Measurements from ENCODE around the gene GPC5.

Gene GPC5

GRCh38 chr13:91702411-91702810, 304.0 kb downstream of the GPC5 start:
- no peak for DNase-seq (ENCODE audit: low spot score)
- TF ChIP-seq CTCF (IDR thresholded peaks at IDR 0.05; ENCODE audit: extremely low read depth, missing control alignments) = no peak

GRCh38 chr13:91704398-91704797, 306.0 kb downstream of the GPC5 start:
- DNase-seq (ENCODE audit: low spot score) = no peak
- no peak for TF ChIP-seq CTCF (IDR thresholded peaks at IDR 0.05; ENCODE audit: extremely low read depth, missing control alignments)

GRCh38 chr13:91708558-91708957, 310.1 kb downstream of the GPC5 start:
- no peak for TF ChIP-seq CTCF (IDR thresholded peaks at IDR 0.05; ENCODE audit: extremely low read depth, missing control alignments)
- DNase-seq (ENCODE audit: low spot score) = no peak

- TF ChIP-seq CTCF (IDR thresholded peaks at IDR 0.05; ENCODE audit: extremely low read depth, missing control alignments) = no peak
- DNase-seq (ENCODE audit: low spot score) = no peak
Measured at GRCh38 chr13:91709180-91709579, 310.8 kb downstream of the GPC5 start.

GRCh38 chr13:91710733-91711132, 312.3 kb downstream of the GPC5 start:
- no peak for DNase-seq (ENCODE audit: low spot score)
- no peak for TF ChIP-seq CTCF (IDR thresholded peaks at IDR 0.05; ENCODE audit: extremely low read depth, missing control alignments)

- DNase-seq (ENCODE audit: low spot score) = no peak
- no peak for TF ChIP-seq CTCF (IDR thresholded peaks at IDR 0.05; ENCODE audit: extremely low read depth, missing control alignments)
Measured at GRCh38 chr13:91714855-91715254, 316.4 kb downstream of the GPC5 start.

- no peak for DNase-seq (ENCODE audit: low spot score)
- TF ChIP-seq CTCF (IDR thresholded peaks at IDR 0.05; ENCODE audit: extremely low read depth, missing control alignments) = no peak
Measured at GRCh38 chr13:91716436-91717065, 318.1 kb downstream of the GPC5 start.

All from GM20000 (cell line).